Activated naive CD4-positive, alpha-beta T cell treated with anti-CD3 and anti-CD28 coated beads, Interleukin-2, amount 50 U/mL, for 72 hours (primary cell): ENCODE measurements around the gene RCOR1. TPM values are rescaled to one million over a fixed set of nuclear protein-coding genes. Genes with fewer than 3 reads are reported as not detected.

Experiments
- ATAC-seq, 2 donors: fragments of 150-1000 bp; cut with Tn5 transposase; 2 replicates each; pipeline ENCODE4 v1.10.0; 2021; ENCODE audit warnings: mild to moderate bottlenecking in 2 of 2, moderate library complexity in 2 of 2
- DNase-seq, 2 donors: peaks; one replicate each; pipeline ENCODE4 v3.0.0; 2021 to 2022; ENCODE audit warnings: low spot score in 2 of 2
- H3K27ac Mint-ChIP-seq, 2 donors: one replicate each; pipeline ENCODE4 v1.8.0; 2022; ENCODE audit warnings: mild to moderate bottlenecking in 2 of 2, mixed read lengths in 2 of 2
- H3K36me3 Mint-ChIP-seq, 2 donors: one replicate each; pipeline ENCODE4 v1.8.0; 2022; ENCODE audit warnings: mixed read lengths in 2 of 2
- H3K9me3 Mint-ChIP-seq, 2 donors: one replicate each; pipeline ENCODE4 v1.8.0; 2022; ENCODE audit warnings: mixed read lengths in 2 of 2
- total RNA-seq, 2 donors: library from RNA; stranded (reverse); gene quantifications; one replicate each; pipeline ENCODE4 v1.2.3, GENCODE V29; 2022

Gene RCOR1
- total RNA-seq, 2 donors from 2014 or later: 22.6 to 23.7 TPM

DNA sequence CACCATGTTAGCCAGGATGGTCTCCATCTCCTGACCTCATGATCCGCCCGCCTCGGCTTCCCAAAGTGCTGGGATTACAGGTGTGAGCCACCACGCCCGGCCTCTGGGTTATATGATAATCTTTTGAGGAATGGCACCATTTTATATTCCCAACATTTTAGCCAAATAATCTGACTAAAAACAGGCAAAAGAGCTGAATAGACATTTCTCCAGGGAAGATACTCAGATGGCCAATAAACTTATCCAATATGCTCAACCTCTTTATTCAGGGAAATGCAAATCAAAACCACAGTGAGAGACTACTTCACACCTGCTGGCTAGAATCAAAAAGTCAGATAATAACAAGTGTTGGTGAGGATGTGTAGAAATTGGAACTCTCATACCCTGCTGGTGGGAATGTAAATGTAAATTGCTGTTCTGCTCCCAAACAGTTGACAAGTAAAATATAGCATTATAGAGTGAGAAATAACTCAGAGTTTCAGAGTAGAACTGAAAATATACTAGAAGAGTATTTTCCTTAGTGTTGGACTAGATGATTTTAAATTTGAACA lies 80.0 kb downstream of the RCOR1 start:
- DNase-seq: no peak
- no peak for ATAC-seq
- H3K27ac Mint-ChIP-seq: no peak overlapping the region
- no peaks in the 10 kb centered on the region for H3K9me3 Mint-ChIP-seq
- peaks cover 0 to 13% of the 10 kb centered on the region in 2 donors for H3K36me3 Mint-ChIP-seq

- Mint-ChIP-seq H3K9me3 (no peaks in the 10 kb centered on the region), H3K36me3 (peaks cover 0 to 13% of the 10 kb centered on the region in 2 donors), H3K27ac (no peak overlapping the region)
- ATAC-seq (peak in 1 of 2 donors; percentile 59), DNase-seq (no peak)
These were observed 82.9 kb downstream of the RCOR1 start for GRCh38 chr14:102675396-102675795.

DNA sequence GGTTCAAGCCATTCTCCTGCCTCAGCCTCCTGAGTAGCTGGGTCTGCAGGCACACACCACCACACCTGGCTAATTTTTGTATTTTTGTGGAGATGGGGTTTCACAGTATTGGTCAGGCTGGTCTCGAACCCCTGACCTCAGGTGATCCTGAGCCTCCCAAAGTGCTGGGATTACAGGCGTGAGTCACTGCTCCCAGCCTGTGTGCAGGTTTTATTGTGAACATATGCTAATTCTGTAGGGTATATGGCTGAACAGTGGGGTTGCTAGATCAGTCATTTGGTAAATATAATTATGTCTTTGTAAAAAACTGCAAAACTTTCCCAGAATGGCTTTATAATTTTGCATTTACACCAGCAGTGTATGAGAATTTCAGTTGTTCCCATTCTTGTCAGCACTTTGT lies 85.9 kb downstream of the RCOR1 start:
- ATAC-seq: no peak
- Mint-ChIP-seq H3K9me3 (no peaks in the 10 kb centered on the region), H3K27ac (no peak overlapping the region), H3K36me3 (peaks cover 0 to 5% of the 10 kb centered on the region in 2 donors)
- no peak for DNase-seq

DNA sequence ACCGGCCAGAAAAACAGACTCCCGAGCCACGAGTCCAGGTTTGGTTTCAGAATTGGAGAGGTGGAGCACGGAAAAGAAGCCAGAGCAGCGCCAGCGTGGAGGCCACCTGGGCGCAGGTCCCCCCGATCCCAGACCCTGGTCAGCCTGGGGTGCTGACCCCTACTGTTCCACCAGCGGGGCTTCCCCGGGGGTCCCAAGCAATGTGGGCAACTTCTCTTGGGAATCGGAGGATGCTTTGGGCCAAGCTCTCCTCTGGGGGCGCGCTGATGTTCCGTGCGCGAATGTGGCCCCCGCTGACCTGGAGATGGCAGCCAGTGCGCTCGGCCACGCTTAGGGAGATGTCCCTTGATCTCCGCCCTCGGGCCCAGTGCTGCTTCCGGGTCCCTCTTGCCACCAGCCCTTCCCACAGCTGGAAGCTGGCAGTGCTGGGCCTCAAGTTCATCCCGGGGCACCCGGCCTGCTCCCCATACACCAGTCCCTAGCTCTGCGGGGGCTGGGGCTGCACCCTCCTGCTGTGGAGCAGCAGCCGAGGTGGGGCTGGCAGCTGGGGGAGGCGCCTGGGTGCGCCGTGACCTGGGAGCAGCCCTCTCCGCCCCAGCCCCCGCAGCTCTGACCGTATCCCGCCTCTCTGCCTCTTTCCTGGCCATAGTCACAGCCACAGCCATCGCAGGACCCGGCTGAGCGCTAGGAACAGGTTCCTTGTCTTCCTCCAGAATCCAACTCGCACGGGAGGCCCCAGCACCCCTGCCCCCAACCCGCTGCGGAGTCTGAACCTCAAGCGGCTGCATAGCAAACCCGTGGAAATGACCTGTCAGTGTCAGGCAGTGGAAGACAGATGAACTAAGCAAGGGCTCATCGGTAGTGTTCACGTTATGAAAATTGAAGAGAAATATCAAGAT lies 91.2 kb downstream of the RCOR1 start:
- no peaks in the 10 kb centered on the region for H3K9me3 Mint-ChIP-seq
- no peaks in the 10 kb centered on the region for H3K36me3 Mint-ChIP-seq

GRCh38 chr14:102684298-102684663 lies 91.8 kb downstream of the RCOR1 start:
- DNase-seq: no peak
- no peak for ATAC-seq
- H3K27ac Mint-ChIP-seq: no peak overlapping the region

More for the DNA sequence above, 91.2 kb downstream of the RCOR1 start:
- DNase-seq (no peak), ATAC-seq (no peak)
- no peak overlapping the region for H3K27ac Mint-ChIP-seq

GRCh38 chr14:102686196-102686801 lies 93.8 kb downstream of the RCOR1 start:
- Mint-ChIP-seq H3K27ac (no peak overlapping the region), H3K9me3 (no peaks in the 10 kb centered on the region)
- ATAC-seq: no peak

More at GRCh38 chr14:102684298-102684663, 91.8 kb downstream of the RCOR1 start:
- Mint-ChIP-seq H3K9me3 (no peaks in the 10 kb centered on the region), H3K36me3 (no peaks in the 10 kb centered on the region)

GRCh38 chr14:102688290-102688689 lies 95.8 kb downstream of the RCOR1 start:
- no peak for DNase-seq
- H3K9me3 Mint-ChIP-seq: no peaks in the 10 kb centered on the region
- no peak overlapping the region for H3K27ac Mint-ChIP-seq
- no peak for ATAC-seq
- H3K36me3 Mint-ChIP-seq: no peaks in the 10 kb centered on the region

More at GRCh38 chr14:102686196-102686801, 93.8 kb downstream of the RCOR1 start:
- H3K36me3 Mint-ChIP-seq: no peaks in the 10 kb centered on the region
- no peak for DNase-seq

DNA sequence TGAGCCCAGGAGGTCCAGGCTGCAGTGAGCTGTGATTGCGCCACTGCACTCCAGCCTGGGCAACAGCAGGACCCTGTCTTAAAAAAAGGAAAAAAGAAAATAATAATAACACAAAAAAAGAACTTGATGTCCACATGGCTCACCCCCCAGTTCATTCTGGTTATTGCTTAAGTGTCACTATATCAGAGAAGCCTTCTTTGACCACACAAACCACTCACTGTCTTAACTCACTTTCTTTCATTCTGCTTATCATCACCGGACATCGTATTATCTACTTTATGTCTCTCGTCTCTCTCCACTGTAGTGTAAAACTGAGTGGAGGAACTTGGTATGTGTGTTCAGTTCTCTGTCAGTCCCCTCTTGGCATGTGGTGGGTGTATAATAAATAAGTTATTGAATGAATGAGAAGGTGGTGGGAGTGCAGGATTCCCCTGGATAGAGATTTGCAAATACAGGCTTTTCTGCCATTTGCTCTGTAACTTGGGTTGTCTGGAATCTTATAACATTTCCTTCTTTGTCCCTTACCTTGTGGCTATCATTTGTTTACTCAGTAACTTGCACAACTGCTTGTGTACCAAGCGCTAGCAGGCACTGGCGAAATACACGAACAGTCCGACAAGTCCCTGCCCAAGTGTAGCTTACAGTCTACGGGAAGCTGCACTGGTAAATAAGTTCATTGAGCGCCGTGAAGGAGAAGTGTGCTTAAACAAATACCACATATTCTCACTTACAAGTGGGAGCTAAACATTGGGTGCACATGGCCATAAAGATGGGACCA lies 98.2 kb downstream of the RCOR1 start:
- Mint-ChIP-seq H3K36me3 (no peaks in the 10 kb centered on the region), H3K9me3 (no peaks in the 10 kb centered on the region), H3K27ac (peak overlapping the region; percentile 29 to 48)
- no peak for DNase-seq
- no peak for ATAC-seq

DNA sequence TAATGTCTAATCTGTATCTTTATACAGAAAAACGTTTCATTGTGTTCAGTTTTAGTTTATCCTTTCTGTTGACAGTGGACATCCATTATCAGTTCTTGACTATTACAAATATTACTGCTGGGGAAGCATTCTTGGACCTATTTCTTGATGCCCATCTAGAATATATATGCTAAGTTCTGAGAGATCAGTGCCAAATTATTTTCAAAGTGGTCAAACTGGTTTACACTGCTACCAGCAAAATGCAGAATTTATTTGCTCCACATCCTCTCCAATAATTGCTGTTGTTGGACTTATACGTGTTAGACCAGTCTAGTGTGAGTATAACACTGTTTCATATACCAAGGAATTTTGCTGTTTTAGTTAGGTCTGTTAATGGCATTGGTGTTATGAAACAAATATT lies 99.3 kb downstream of the RCOR1 start:
- H3K9me3 Mint-ChIP-seq: no peaks in the 10 kb centered on the region
- H3K27ac Mint-ChIP-seq: no peak overlapping the region
- DNase-seq (no peak), ATAC-seq (no peak)
- no peaks in the 10 kb centered on the region for H3K36me3 Mint-ChIP-seq

DNA sequence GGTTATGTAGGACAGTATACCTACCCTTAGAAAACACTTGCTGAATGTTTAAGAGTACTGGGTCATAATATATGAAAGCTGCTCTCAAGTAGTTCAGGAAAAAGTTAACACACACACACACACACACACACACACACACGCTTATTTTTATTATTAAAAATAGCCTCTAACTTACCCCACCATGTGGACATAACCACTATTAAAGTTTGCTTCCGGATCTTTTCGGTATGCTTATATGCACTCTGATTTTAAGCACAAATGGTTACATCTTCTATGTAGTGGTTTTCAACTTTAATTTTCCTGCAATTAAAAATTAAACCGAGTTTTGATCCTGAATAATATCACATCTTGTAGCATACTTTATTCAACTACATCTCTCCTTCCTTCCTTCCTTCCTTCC lies 99.9 kb downstream of the RCOR1 start:
- Mint-ChIP-seq H3K27ac (no peak overlapping the region), H3K36me3 (no peaks in the 10 kb centered on the region), H3K9me3 (no peaks in the 10 kb centered on the region)
- ATAC-seq (no peak), DNase-seq (no peak)

GRCh38 chr14:102693006-102693755 lies 100.7 kb downstream of the RCOR1 start:
- H3K36me3 Mint-ChIP-seq: no peaks in the 10 kb centered on the region
- peak overlapping the region in 1 of 2 donors; percentile 3 for H3K27ac Mint-ChIP-seq
- ATAC-seq: no peak
- no peak for DNase-seq
- H3K9me3 Mint-ChIP-seq: no peaks in the 10 kb centered on the region

DNA sequence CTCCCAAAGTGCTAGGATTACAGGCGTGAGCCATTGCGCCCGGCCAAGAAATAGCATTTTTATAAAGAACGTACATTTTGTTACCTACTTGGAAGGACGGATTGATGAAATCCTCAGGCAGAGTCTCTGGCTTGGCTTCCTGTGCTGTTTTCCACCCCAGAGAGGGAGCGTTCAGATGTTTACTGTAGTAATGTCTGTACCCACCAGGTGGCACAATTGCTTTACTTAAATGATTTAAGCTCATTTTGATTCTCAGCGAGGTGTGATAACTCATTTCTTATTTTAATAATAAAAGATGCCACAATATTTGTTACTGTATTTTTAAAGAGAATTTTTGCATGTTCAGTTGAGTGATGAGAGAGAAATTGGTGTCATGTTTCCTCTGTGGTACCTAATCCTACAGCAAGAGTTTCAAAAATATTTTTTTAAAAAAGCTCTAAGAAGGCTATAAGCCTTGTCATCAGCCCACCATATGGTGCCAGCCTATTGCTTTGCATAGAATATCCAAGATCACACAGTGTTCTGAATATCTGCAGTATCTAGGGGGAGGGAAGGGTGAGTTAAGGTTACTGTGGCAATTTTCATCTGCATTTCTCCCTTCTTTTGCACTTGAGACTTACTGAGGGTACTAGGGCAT lies 102.2 kb downstream of the RCOR1 start:
- no peak overlapping the region for H3K27ac Mint-ChIP-seq
- no peaks in the 10 kb centered on the region for H3K36me3 Mint-ChIP-seq
- ATAC-seq: peak in 1 of 2 donors; percentile 54
- DNase-seq: peak in 1 of 2 donors; percentile 69
- H3K9me3 Mint-ChIP-seq: no peaks in the 10 kb centered on the region

GRCh38 chr14:102695167-102695555 lies 102.7 kb downstream of the RCOR1 start:
- Mint-ChIP-seq H3K9me3 (no peaks in the 10 kb centered on the region), H3K27ac (no peak overlapping the region), H3K36me3 (no peaks in the 10 kb centered on the region)
- ATAC-seq: no peak
- DNase-seq: no peak

GRCh38 chr14:102696332-102696731 lies 103.9 kb downstream of the RCOR1 start:
- H3K9me3 Mint-ChIP-seq: no peaks in the 10 kb centered on the region
- ATAC-seq (no peak), DNase-seq (no peak)
- no peak overlapping the region for H3K27ac Mint-ChIP-seq
- peaks cover 5 to 10% of the 10 kb centered on the region in 2 donors for H3K36me3 Mint-ChIP-seq

DNA sequence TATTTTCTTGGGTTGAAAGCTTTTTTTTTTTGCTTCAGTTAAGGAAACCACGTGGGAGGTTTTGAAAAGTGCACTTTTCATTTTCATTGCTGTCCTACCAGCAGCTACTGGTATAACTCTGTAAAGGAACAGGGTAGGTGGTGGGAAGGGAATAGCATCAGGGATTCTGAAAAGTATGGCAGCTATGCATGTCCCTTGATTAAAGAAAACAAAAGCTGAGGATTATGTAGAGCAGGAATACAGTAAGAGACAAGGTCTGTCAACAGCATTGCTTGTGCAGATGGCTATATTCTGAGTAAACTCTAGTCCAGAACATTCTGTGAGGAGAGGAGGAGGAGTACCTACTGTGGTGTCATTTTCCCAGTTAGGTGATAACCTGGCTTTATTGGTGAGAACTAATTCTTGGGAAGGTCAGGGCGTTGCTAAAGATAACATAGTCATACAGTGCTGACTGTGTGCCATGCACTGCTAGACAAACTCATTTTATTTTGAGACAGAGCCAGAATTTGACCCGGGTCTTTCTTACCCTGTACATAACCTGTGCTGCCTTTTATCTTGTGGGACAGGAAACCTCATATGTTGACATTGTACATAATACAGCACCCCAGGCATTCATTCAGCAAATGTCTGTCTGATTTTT lies 104.5 kb downstream of the RCOR1 start:
- Mint-ChIP-seq H3K9me3 (no peaks in the 10 kb centered on the region), H3K27ac (no peak overlapping the region), H3K36me3 (peaks cover 5 to 16% of the 10 kb centered on the region in 2 donors)
- ATAC-seq (no peak), DNase-seq (no peak)
